SK-N-MC (cell line): ENCODE results near the gene SLC4A1.

Source experiments
- EZH2 ChIP-seq: fragments of 200-600 bp; sonication (generic); IDR thresholded peaks from one replicate; pipeline ENCODE4 v1.6.1; 2017; ENCODE audit warnings: antibody characterized with exemption
- POLR2AphosphoS5 ChIP-seq: IDR thresholded peaks from 2 replicates; pipeline ENCODE4 v1.6.1; 2012; ENCODE audit warnings: mild to moderate bottlenecking, low read depth, low read length, borderline replicate concordance

DNA sequence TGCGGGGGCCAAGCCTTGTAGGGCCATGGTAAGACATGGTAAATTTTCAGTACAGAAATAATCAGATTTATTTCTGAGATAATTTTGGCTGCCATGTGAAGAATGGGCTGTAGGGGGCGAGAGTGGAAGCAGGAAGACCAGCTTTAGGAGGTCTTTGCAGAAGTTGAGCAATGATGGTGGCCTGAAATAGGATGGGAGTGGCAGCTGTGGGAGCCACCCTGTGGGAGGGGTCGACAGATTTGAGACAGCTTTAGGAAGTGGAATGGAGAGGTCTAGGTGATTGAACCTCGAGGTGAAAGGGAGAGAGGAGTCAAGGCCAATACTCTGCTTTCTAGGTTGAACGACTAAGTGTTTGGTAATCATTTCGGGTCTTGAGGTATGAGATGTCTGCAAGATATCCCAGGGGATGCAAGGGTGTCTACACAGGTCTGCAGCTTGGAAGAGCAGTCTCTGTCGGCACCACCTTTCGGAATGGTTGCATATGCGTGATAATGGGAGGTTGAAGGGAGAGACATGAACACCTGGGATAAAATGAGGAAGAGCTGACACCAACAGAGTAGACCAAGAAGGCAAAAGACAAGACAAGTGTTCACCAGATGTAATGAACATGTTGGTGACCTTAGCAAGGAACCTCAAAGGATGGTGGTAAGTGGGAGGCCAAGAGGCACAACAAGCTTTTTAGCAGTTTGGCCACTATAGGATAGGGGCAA, 64.0 kb downstream of the SLC4A1 start:
- TF ChIP-seq POLR2AphosphoS5 (no peak), EZH2 (no peak)
